ENCODE measurements around the gene PDIA4.
"Not testable (repeated sequence)": the region's sequence is repeated elsewhere in the genome, so short reads cannot be mapped to it uniquely, and the experiment has no call there.

The PDIA4 gene

GRCh38 chr7:149053384-149053783, 25.1 kb upstream of the PDIA4 start:
- DNase-seq (ENCODE audit: extremely low read depth, low read depth) = no peak
- no peak for TF ChIP-seq CTCF (IDR thresholded peaks at IDR 0.05; ENCODE audit: low read depth, low read length)

- no peak for DNase-seq (ENCODE audit: extremely low read depth, low read depth)
- TF ChIP-seq CTCF (IDR thresholded peaks at IDR 0.05; ENCODE audit: low read depth, low read length) = no peak
Measured at GRCh38 chr7:149050941-149051340, 22.6 kb upstream of the PDIA4 start.

- no peak for TF ChIP-seq CTCF (IDR thresholded peaks at IDR 0.05; ENCODE audit: low read depth, low read length)
- DNase-seq (ENCODE audit: extremely low read depth, low read depth) = no peak
Measured at GRCh38 chr7:149048805-149049204, 20.5 kb upstream of the PDIA4 start.

- DNase-seq (ENCODE audit: extremely low read depth, low read depth) = no peak
- TF ChIP-seq CTCF (IDR thresholded peaks at IDR 0.05; ENCODE audit: low read depth, low read length) = no peak
Measured at GRCh38 chr7:149046416-149046815, 18.1 kb upstream of the PDIA4 start.

- no peak for TF ChIP-seq CTCF (IDR thresholded peaks at IDR 0.05; ENCODE audit: low read depth, low read length)
- DNase-seq (ENCODE audit: extremely low read depth, low read depth) = no peak
Measured at GRCh38 chr7:149043936-149044335, 15.6 kb upstream of the PDIA4 start.

GRCh38 chr7:149041350-149041749, 13.0 kb upstream of the PDIA4 start:
- DNase-seq (ENCODE audit: extremely low read depth, low read depth) = no peak
- no peak for TF ChIP-seq CTCF (IDR thresholded peaks at IDR 0.05; ENCODE audit: low read depth, low read length)

- DNase-seq (ENCODE audit: extremely low read depth, low read depth) = not testable (repeated sequence)
Measured at GRCh38 chr7:149038641-149039040, 10.3 kb upstream of the PDIA4 start.

- TF ChIP-seq CTCF (IDR thresholded peaks at IDR 0.05; ENCODE audit: low read depth, low read length) = no peak
- no peak for DNase-seq (ENCODE audit: extremely low read depth, low read depth)
Measured at GRCh38 chr7:149036676-149037075, 8.4 kb upstream of the PDIA4 start.

All from AG09319 (cell line).